Activated T-cell treated with anti-CD3 and anti-CD28 coated beads for 4 hours (primary cell): ENCODE data around the gene CD84.
A peak's percentile ranks its signal among the peaks of the same experiment; 100 is the strongest.
"Not testable (repeated sequence)": the region's sequence is repeated elsewhere in the genome, so short reads cannot be mapped to it uniquely, and the experiment has no call there.

ENCODE experiments used
- DNase-seq: peaks from one replicate; pipeline ENCODE4 v3.0.0-alpha.2; 2020

Gene CD84

GRCh38 chr1:160539990-160540858, 39.1 kb downstream of the CD84 start:
- peak; percentile 31 for DNase-seq

- no peak for DNase-seq
These were observed 39.7 kb downstream of the CD84 start for GRCh38 chr1:160539684-160539989.

GRCh38 chr1:160538985-160539651, 40.2 kb downstream of the CD84 start:
- no peak for DNase-seq

- no peak for DNase-seq
These were observed 41.3 kb downstream of the CD84 start for GRCh38 chr1:160537714-160538665.

GRCh38 chr1:160534823-160535605, 44.3 kb downstream of the CD84 start:
- DNase-seq = no peak

GRCh38 chr1:160532557-160532813, 46.8 kb downstream of the CD84 start:
- not testable (repeated sequence) for DNase-seq

GRCh38 chr1:160531809-160532556, 47.3 kb downstream of the CD84 start:
- DNase-seq = not testable (repeated sequence)

- not testable (repeated sequence) for DNase-seq
These were observed 49.8 kb downstream of the CD84 start for GRCh38 chr1:160529401-160529952.

GRCh38 chr1:160523789-160524188, 55.5 kb downstream of the CD84 start:
- not testable (repeated sequence) for DNase-seq

GRCh38 chr1:160522622-160523345, 56.5 kb downstream of the CD84 start, which contains the start of gene SLAMF6:
Gene SLAMF6 (minus strand): TSS chr1:160523255. CDS start chr1:160523192, 63 bp downstream.
- DNase-seq = peak; percentile 29

GRCh38 chr1:160522136-160522535, 57.2 kb downstream of the CD84 start:
- no peak for DNase-seq

GRCh38 chr1:160521554-160521953, 57.7 kb downstream of the CD84 start:
- no peak for DNase-seq

GRCh38 chr1:160520999-160521398, 58.3 kb downstream of the CD84 start:
- no peak for DNase-seq

- DNase-seq = no peak
These were observed 58.7 kb downstream of the CD84 start for GRCh38 chr1:160520582-160520981.

GRCh38 chr1:160519642-160520435, 59.5 kb downstream of the CD84 start:
- DNase-seq = no peak

GRCh38 chr1:160517519-160517918, 61.8 kb downstream of the CD84 start:
- DNase-seq = not testable (repeated sequence)

- not testable (repeated sequence) for DNase-seq
These were observed 63.4 kb downstream of the CD84 start for GRCh38 chr1:160515908-160516307.

GRCh38 chr1:160504651-160505050, 74.6 kb downstream of the CD84 start:
- no peak for DNase-seq

GRCh38 chr1:160503087-160503486, 76.2 kb downstream of the CD84 start:
- DNase-seq = no peak
